MCF 10A (cell line): ENCODE measurements around the gene WFS1. TPM values are rescaled to one million over a fixed set of nuclear protein-coding genes. Genes with fewer than 3 reads are reported as not detected.

Experiments
- BruUV-seq: library from RNA; stranded (reverse); fragments of 400-500 nt; replicated peaks from 2 replicates; lab custom pipeline; 2021; lab: Mats Ljungman, UMichigan
- CTCF ChIA-PET: fragments of 300-600 bp; sonication (Branson Sonifier 250); formaldehyde crosslinking; extraction: SDS; loops from one replicate; lab custom pipeline; 2021; ENCODE audit warnings: antibody characterized with exemption, inconsistent platforms; lab: Yijun Ruan, JAX
- POLR2A ChIA-PET: fragments of 300-600, 350-650 bp; sonication (Branson Sonifier 250); formaldehyde crosslinking; extraction: SDS; loops from one replicate; lab custom pipeline; 2020; ENCODE audit warnings: antibody characterized with exemption, inconsistent platforms; lab: Yijun Ruan, JAX
- DNase-seq: peaks from one replicate; pipeline ENCODE4 v3.0.0-alpha.2; 2018; ENCODE audit not compliant: unreplicated experiment
- H3K27ac Mint-ChIP-seq: one replicate; pipeline ENCODE4 v1.8.0; 2022; ENCODE audit warnings: mild to moderate bottlenecking, low read depth, mixed read lengths; ENCODE audit not compliant: unreplicated experiment
- H3K27me3 Mint-ChIP-seq: one replicate; pipeline ENCODE4 v1.8.0; 2022; ENCODE audit warnings: mixed read lengths; ENCODE audit not compliant: insufficient read depth, unreplicated experiment
- H3K36me3 Mint-ChIP-seq: one replicate; pipeline ENCODE4 v1.8.0; 2022; ENCODE audit warnings: mild to moderate bottlenecking, moderate library complexity, mixed read lengths; ENCODE audit not compliant: insufficient read depth, unreplicated experiment
- H3K4me1 Mint-ChIP-seq: one replicate; pipeline ENCODE4 v1.8.0; 2022; ENCODE audit warnings: mixed read lengths; ENCODE audit not compliant: insufficient read depth, unreplicated experiment
- H3K4me3 Mint-ChIP-seq: one replicate; pipeline ENCODE4 v1.8.0; 2022; ENCODE audit warnings: mild to moderate bottlenecking, moderate library complexity, mixed read lengths; ENCODE audit not compliant: unreplicated experiment
- H3K9me3 Mint-ChIP-seq: one replicate; pipeline ENCODE4 v1.8.0; 2022; ENCODE audit warnings: mixed read lengths; ENCODE audit not compliant: unreplicated experiment
- CTCF ChIP-seq: fragments of 200-600 bp; IDR thresholded peaks from one replicate; pipeline ENCODE4 v1.8.0; 2022; ENCODE audit warnings: antibody characterized with exemption, mild to moderate bottlenecking; ENCODE audit not compliant: unreplicated experiment
- intact Hi-C: fragments of 100-400 bp; cut with micrococcal nuclease; formaldehyde crosslinking; loops from 2 replicates; pipeline ENCODE4 v1.14.1; 2022
- total RNA-seq: library from RNA; stranded (reverse); gene quantifications from 2 replicates; pipeline ENCODE4 v1.2.3, GENCODE V29; 2022

WFS1 gene
- total RNA-seq, 1 experiment from 2014 or later = 41.7 TPM

- DNase-seq = no peak
- ChIA-PET POLR2A (no interaction called here), CTCF (interaction anchor here (0.7 to 1.2 kb wide), 3 partner anchors 43 to 1662 kb away, joined by 3 to 4 read pairs (median 3); no protein-coding TSS in a partner anchor)
- no peaks in the 10 kb centered on the region for H3K27me3 Mint-ChIP-seq
- no peak for TF ChIP-seq CTCF
- H3K4me3 Mint-ChIP-seq = no peak overlapping the region
- H3K27ac Mint-ChIP-seq = no peak overlapping the region
- no TSS peak for BruUV-seq
- H3K9me3 Mint-ChIP-seq = no peaks in the 10 kb centered on the region
- H3K4me1 Mint-ChIP-seq = no peaks in the 10 kb centered on the region
- intact Hi-C loops = no loop called here
- H3K36me3 Mint-ChIP-seq = peaks cover 18% of the 10 kb centered on the region
These were observed 24.0 kb downstream of the WFS1 start for GRCh38 chr4:6293661-6294060.

GRCh38 chr4:6294705-6295421, 25.2 kb downstream of the WFS1 start:
- ChIA-PET CTCF (interaction anchor here (0.6 to 1.2 kb wide), 2 partner anchors 33 to 44 kb away, joined by 3 to 4 read pairs; no protein-coding TSS in a partner anchor), POLR2A (no interaction called here)
- no TSS peak for BruUV-seq
- H3K27ac Mint-ChIP-seq = no peak overlapping the region
- no peaks in the 10 kb centered on the region for H3K27me3 Mint-ChIP-seq
- H3K4me1 Mint-ChIP-seq = no peaks in the 10 kb centered on the region
- H3K9me3 Mint-ChIP-seq = no peaks in the 10 kb centered on the region
- no peak for TF ChIP-seq CTCF
- intact Hi-C loops = no loop called here
- no peak for DNase-seq
- peaks cover 18% of the 10 kb centered on the region for H3K36me3 Mint-ChIP-seq
- H3K4me3 Mint-ChIP-seq = no peak overlapping the region

- no peak overlapping the region for H3K27ac Mint-ChIP-seq
- ChIA-PET POLR2A (interaction anchor here (0.5 to 0.8 kb wide), 2 partner anchors 11 to 409 kb away, joined by 3 read pairs; no protein-coding TSS in a partner anchor), CTCF (interaction anchor here (0.6 kb wide), 1 partner anchor 32 kb away, joined by 3 read pairs; no protein-coding TSS in a partner anchor)
- H3K4me3 Mint-ChIP-seq = no peak overlapping the region
- BruUV-seq = no TSS peak
- no peaks in the 10 kb centered on the region for H3K4me1 Mint-ChIP-seq
- intact Hi-C loops = no loop called here
- no peaks in the 10 kb centered on the region for H3K9me3 Mint-ChIP-seq
- H3K36me3 Mint-ChIP-seq = peaks cover 18% of the 10 kb centered on the region
- no peaks in the 10 kb centered on the region for H3K27me3 Mint-ChIP-seq
- DNase-seq = no peak
- TF ChIP-seq CTCF = no peak
These were observed 25.8 kb downstream of the WFS1 start for GRCh38 chr4:6295495-6295894.

- CTCF ChIA-PET = no interaction called here
- POLR2A ChIA-PET = interaction anchor here (0.5 to 0.8 kb wide), 2 partner anchors 10 to 409 kb away, joined by 3 read pairs; no protein-coding TSS in a partner anchor
- Mint-ChIP-seq H3K9me3 (peaks cover 2% of the 10 kb centered on the region), H3K36me3 (peaks cover 18% of the 10 kb centered on the region), H3K4me3 (no peak overlapping the region), H3K4me1 (no peaks in the 10 kb centered on the region), H3K27ac (no peak overlapping the region), H3K27me3 (no peaks in the 10 kb centered on the region)
- intact Hi-C loops = no loop called here
- no TSS peak for BruUV-seq
- no peak for DNase-seq
- TF ChIP-seq CTCF = no peak
These were observed 26.4 kb downstream of the WFS1 start for GRCh38 chr4:6296026-6296425.
